Neural cell (in vitro differentiated cells): ENCODE data around the gene NCR2.

Source experiments
- CTCF ChIP-seq: fragments of 450-650 bp; IDR thresholded peaks from 2 replicates; pipeline ENCODE4 v1.5.1; 2014; ENCODE audit warnings: antibody characterized with exemption, mild to moderate bottlenecking, moderate library complexity; ENCODE audit not compliant: poor library complexity, severe bottlenecking
- EP300 ChIP-seq: fragments of 450-650 bp; conservative IDR thresholded peaks from 2 replicates; pipeline ENCODE4 v1.6.1; 2014; ENCODE audit warnings: antibody characterized with exemption, mild to moderate bottlenecking, moderate library complexity; ENCODE audit not compliant: poor library complexity, severe bottlenecking
- EZH2 ChIP-seq: fragments of 200-600, 300-800 bp; shearing (Covaris generic), sonication (generic); IDR thresholded peaks from 2 replicates; pipeline ENCODE4 v1.6.1; 2014; ENCODE audit warnings: antibody characterized with exemption, low read length, borderline replicate concordance, mild to moderate bottlenecking; ENCODE audit not compliant: insufficient read depth, poor library complexity, severe bottlenecking
- MXI1 ChIP-seq: fragments of 450-650 bp; conservative IDR thresholded peaks from 2 replicates; pipeline ENCODE4 v1.6.1; 2014; ENCODE audit warnings: antibody characterized with exemption, mild to moderate bottlenecking; ENCODE audit not compliant: poor library complexity, severe bottlenecking
- POLR2AphosphoS5 ChIP-seq: IDR thresholded peaks from 2 replicates; pipeline ENCODE4 v1.6.1; 2012
- RAD21 ChIP-seq: fragments of 450-650 bp; conservative IDR thresholded peaks from 2 replicates; pipeline ENCODE4 v1.6.1; 2014; ENCODE audit warnings: antibody characterized with exemption, mild to moderate bottlenecking, moderate library complexity
- REST ChIP-seq: IDR thresholded peaks from 2 replicates; pipeline ENCODE4 v1.6.1; 2012; ENCODE audit warnings: borderline replicate concordance
- SMC3 ChIP-seq: fragments of 450-650 bp; conservative IDR thresholded peaks from 2 replicates; pipeline ENCODE4 v1.6.1; 2014; ENCODE audit warnings: antibody characterized with exemption, mild to moderate bottlenecking, moderate library complexity; ENCODE audit not compliant: poor library complexity
- TAF1 ChIP-seq: IDR thresholded peaks from 2 replicates; pipeline ENCODE4 v1.6.1; 2012; ENCODE audit warnings: low read depth

- TF ChIP-seq EZH2 = no peak
- TF ChIP-seq CTCF = no peak
- TF ChIP-seq RAD21 = no peak
- TF ChIP-seq TAF1 = no peak
- peak; percentile 86 for TF ChIP-seq EP300
- peak; percentile 53 for TF ChIP-seq POLR2AphosphoS5
- TF ChIP-seq REST = no peak
- peak; percentile 27 for TF ChIP-seq SMC3
- TF ChIP-seq MXI1 = peak; percentile 26
Observed at GRCh38 chr6:41374618-41375590, 39.5 kb downstream of the NCR2 start.
